Neural cell (in vitro differentiated cells): ENCODE results near the gene GCC1. TPM values are rescaled to one million over a fixed set of nuclear protein-coding genes. Genes with fewer than 3 reads are reported as not detected.

Experiments used
- H2AFZ ChIP-seq: fragments of 200-600, 300-800 bp; sonication (generic), shearing (Covaris generic); 2 replicates; pipeline ENCODE4 v1.6.0; 2014; ENCODE audit warnings: low read depth, mild to moderate bottlenecking, antibody characterized with exemption, low read length, moderate library complexity
- H3F3A ChIP-seq: fragments of 200-600 bp; shearing (Covaris generic); 2 replicates; pipeline ENCODE4 v1.6.1; 2016; ENCODE audit warnings: mild to moderate bottlenecking, moderate library complexity, mixed read lengths, antibody characterized with exemption, low read length; ENCODE audit not compliant: insufficient read depth, poor library complexity, severe bottlenecking
- H3K27ac ChIP-seq: fragments of 200-600, 300-800 bp; sonication (generic), shearing (Covaris generic); 2 replicates; pipeline ENCODE4 v1.5.1; 2014; ENCODE audit warnings: mild to moderate bottlenecking, low read length, moderate library complexity
- H3K27me3 ChIP-seq: fragments of 300-800, 200-600 bp; sonication (generic), shearing (Covaris generic); 2 replicates; pipeline ENCODE4 v1.6.0; 2014; ENCODE audit warnings: mild to moderate bottlenecking, low read depth, low read length, moderate library complexity; ENCODE audit not compliant: insufficient read depth
- H3K36me3 ChIP-seq: fragments of 300-800, 200-600 bp; sonication (generic), shearing (Covaris generic); 2 replicates; pipeline ENCODE4 v1.5.1; 2014; ENCODE audit warnings: mild to moderate bottlenecking, antibody characterized with exemption, low read length, moderate library complexity; ENCODE audit not compliant: insufficient read depth
- H3K4me2 ChIP-seq: fragments of 300-800, 200-600 bp; sonication (generic), shearing (Covaris generic); 2 replicates; pipeline ENCODE4 v1.6.0; 2014; ENCODE audit warnings: mild to moderate bottlenecking, low read length
- H3K4me3 ChIP-seq: fragments of 300-800, 200-600 bp; sonication (generic), shearing (Covaris generic); 2 replicates; pipeline ENCODE4 v1.5.1; 2014; ENCODE audit warnings: mild to moderate bottlenecking, low read length, moderate library complexity
- H3K79me2 ChIP-seq: fragments of 200-600 bp; shearing (Covaris generic); replicated peaks from 2 replicates; pipeline ENCODE4 v1.6.0; 2014; ENCODE audit warnings: mild to moderate bottlenecking, low read length, moderate library complexity; ENCODE audit not compliant: insufficient read depth
- H3K9ac ChIP-seq: fragments of 300-800, 200-600 bp; sonication (generic), shearing (Covaris generic); 2 replicates; pipeline ENCODE4 v1.6.1; 2016; ENCODE audit warnings: mild to moderate bottlenecking, low read length, mixed read lengths
- H3K9me2 ChIP-seq: fragments of 200-600 bp; shearing (Covaris generic); 2 replicates; pipeline ENCODE4 v1.6.1; 2016; ENCODE audit warnings: mild to moderate bottlenecking, low read length, mixed read lengths; ENCODE audit not compliant: insufficient read depth
- H3K9me3 ChIP-seq: fragments of 200-600, 300-800 bp; sonication (generic), shearing (Covaris generic); 2 replicates; pipeline ENCODE4 v1.6.1; 2016; ENCODE audit warnings: mild to moderate bottlenecking, mixed run types, low read length, moderate library complexity, mixed read lengths
- H4K20me1 ChIP-seq: fragments of 200-600 bp; shearing (Covaris generic); 2 replicates; pipeline ENCODE4 v1.6.1; 2016; ENCODE audit warnings: mild to moderate bottlenecking, mixed run types; ENCODE audit not compliant: insufficient read depth
- CTCF ChIP-seq: fragments of 450-650 bp; IDR thresholded peaks from 2 replicates; pipeline ENCODE4 v1.5.1; 2014; ENCODE audit warnings: antibody characterized with exemption, mild to moderate bottlenecking, moderate library complexity; ENCODE audit not compliant: poor library complexity, severe bottlenecking
- EP300 ChIP-seq: fragments of 450-650 bp; conservative IDR thresholded peaks from 2 replicates; pipeline ENCODE4 v1.6.1; 2014; ENCODE audit warnings: antibody characterized with exemption, mild to moderate bottlenecking, moderate library complexity; ENCODE audit not compliant: poor library complexity, severe bottlenecking
- EZH2 ChIP-seq: fragments of 200-600, 300-800 bp; shearing (Covaris generic), sonication (generic); IDR thresholded peaks from 2 replicates; pipeline ENCODE4 v1.6.1; 2014; ENCODE audit warnings: antibody characterized with exemption, low read length, borderline replicate concordance, mild to moderate bottlenecking; ENCODE audit not compliant: insufficient read depth, poor library complexity, severe bottlenecking
- MXI1 ChIP-seq: fragments of 450-650 bp; conservative IDR thresholded peaks from 2 replicates; pipeline ENCODE4 v1.6.1; 2014; ENCODE audit warnings: antibody characterized with exemption, mild to moderate bottlenecking; ENCODE audit not compliant: poor library complexity, severe bottlenecking
- POLR2AphosphoS5 ChIP-seq: IDR thresholded peaks from 2 replicates; pipeline ENCODE4 v1.6.1; 2012
- RAD21 ChIP-seq: fragments of 450-650 bp; conservative IDR thresholded peaks from 2 replicates; pipeline ENCODE4 v1.6.1; 2014; ENCODE audit warnings: antibody characterized with exemption, mild to moderate bottlenecking, moderate library complexity
- REST ChIP-seq: IDR thresholded peaks from 2 replicates; pipeline ENCODE4 v1.6.1; 2012; ENCODE audit warnings: borderline replicate concordance
- SMC3 ChIP-seq: fragments of 450-650 bp; conservative IDR thresholded peaks from 2 replicates; pipeline ENCODE4 v1.6.1; 2014; ENCODE audit warnings: antibody characterized with exemption, mild to moderate bottlenecking, moderate library complexity; ENCODE audit not compliant: poor library complexity
- TAF1 ChIP-seq: IDR thresholded peaks from 2 replicates; pipeline ENCODE4 v1.6.1; 2012; ENCODE audit warnings: low read depth
- polyA plus RNA-seq: library from polyadenylated mRNA; depleted of rRNA; stranded (reverse); fragments of >200 nt; gene quantifications from 2 replicates; pipeline ENCODE4 v1.2.3, GENCODE V29; 2014

GCC1 gene
- polyA plus RNA-seq, 1 donor from 2014 or later: 6.6 TPM

- H3K27ac ChIP-seq: no peak overlapping the region
- no peak overlapping the region for H3K4me3 ChIP-seq
- H3K9me2 ChIP-seq: no peaks in the 10 kb centered on the region
- TF ChIP-seq MXI1: no peak
- no peak for TF ChIP-seq CTCF
- TF ChIP-seq TAF1: no peak
- TF ChIP-seq RAD21: no peak
- H2AFZ ChIP-seq: no peak overlapping the region
- no peak overlapping the region for H3K4me2 ChIP-seq
- no peaks in the 10 kb centered on the region for H3K79me2 ChIP-seq
- no peak overlapping the region for H3K9ac ChIP-seq
- no peaks in the 10 kb centered on the region for H4K20me1 ChIP-seq
- H3K36me3 ChIP-seq: no peaks in the 10 kb centered on the region
- no peaks in the 10 kb centered on the region for H3K27me3 ChIP-seq
- no peaks in the 10 kb centered on the region for H3K9me3 ChIP-seq
- H3F3A ChIP-seq: no peaks in the 10 kb centered on the region
Observed at GRCh38 chr7:127566242-127566641, 19.2 kb downstream of the GCC1 start.

DNA sequence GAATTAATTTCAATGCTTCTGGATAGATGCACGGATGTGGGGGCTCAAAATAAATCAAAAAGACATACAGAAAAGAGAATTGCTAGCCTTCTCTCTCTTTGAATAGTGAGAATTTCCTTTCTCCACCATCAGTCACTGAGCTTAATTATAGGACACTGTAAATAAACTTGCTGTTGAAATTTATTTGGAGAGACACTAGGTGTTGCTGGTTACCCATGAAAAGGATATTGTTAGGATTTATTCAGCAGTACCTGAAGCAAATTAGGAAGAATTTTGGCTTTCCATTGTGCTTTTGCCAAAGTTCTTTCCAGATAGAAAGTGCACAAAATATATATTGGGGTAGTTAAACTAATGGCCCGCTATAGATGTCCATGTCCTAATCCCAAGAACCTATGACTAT, 27.6 kb downstream of the GCC1 start:
- TF ChIP-seq POLR2AphosphoS5: no peak
- H3K27ac ChIP-seq: no peak overlapping the region
- H3K4me3 ChIP-seq: no peak overlapping the region
- H3K9me2 ChIP-seq: no peaks in the 10 kb centered on the region
- no peaks in the 10 kb centered on the region for H4K20me1 ChIP-seq
- no peaks in the 10 kb centered on the region for H3K9me3 ChIP-seq
- H3F3A ChIP-seq: no peaks in the 10 kb centered on the region
- no peak overlapping the region for H3K4me2 ChIP-seq
- H3K36me3 ChIP-seq: no peaks in the 10 kb centered on the region
- no peak overlapping the region for H3K9ac ChIP-seq
- no peaks in the 10 kb centered on the region for H3K27me3 ChIP-seq
- H3K79me2 ChIP-seq: no peaks in the 10 kb centered on the region
- no peak overlapping the region for H2AFZ ChIP-seq

DNA sequence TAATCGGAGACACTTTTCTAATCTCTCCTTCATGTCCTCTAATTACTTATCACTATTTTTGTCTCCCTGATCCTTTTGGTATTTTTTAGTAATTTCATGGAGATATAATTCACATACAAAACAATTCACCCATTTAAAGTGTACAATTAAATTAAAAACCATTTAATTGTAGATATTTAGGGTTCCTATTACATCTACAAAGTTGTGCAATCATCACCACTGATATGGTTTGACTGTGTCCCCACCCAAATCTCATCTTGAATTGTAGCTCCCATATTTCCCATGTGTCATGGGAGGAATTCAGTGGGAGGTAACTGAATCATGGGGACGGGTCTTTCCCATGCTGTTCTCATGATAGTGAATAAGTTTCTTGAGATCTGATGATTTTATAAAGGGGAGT, 29.0 kb downstream of the GCC1 start:
- no peaks in the 10 kb centered on the region for H3K27me3 ChIP-seq
- no peaks in the 10 kb centered on the region for H4K20me1 ChIP-seq

More for the DNA sequence above, 29.0 kb downstream of the GCC1 start:
- no peaks in the 10 kb centered on the region for H3F3A ChIP-seq
- no peaks in the 10 kb centered on the region for H3K79me2 ChIP-seq
- H3K27ac ChIP-seq: no peak overlapping the region
- no peaks in the 10 kb centered on the region for H3K9me2 ChIP-seq
- H3K36me3 ChIP-seq: no peaks in the 10 kb centered on the region
- no peak overlapping the region for H3K9ac ChIP-seq
- no peak overlapping the region for H3K4me3 ChIP-seq
- no peak overlapping the region for H3K4me2 ChIP-seq
- no peak for TF ChIP-seq EP300
- no peak for TF ChIP-seq EZH2
- TF ChIP-seq TAF1: no peak
- no peak for TF ChIP-seq POLR2AphosphoS5
- no peak for TF ChIP-seq MXI1
- no peak for TF ChIP-seq CTCF
- no peak for TF ChIP-seq REST
- no peak for TF ChIP-seq SMC3
- TF ChIP-seq RAD21: no peak
- no peaks in the 10 kb centered on the region for H3K9me3 ChIP-seq
- H2AFZ ChIP-seq: no peak overlapping the region
